Mucosa of stomach (tissue), 1 donor: Measurements from ENCODE around the gene CSGALNACT2.

Experiments used
- H3K27me3 ChIP-seq: one replicate; pipeline ENCODE4 v1.7.0; 2013; ENCODE audit warnings: mild to moderate bottlenecking, low read length; ENCODE audit not compliant: control insufficient read depth, insufficient read depth
- H3K36me3 ChIP-seq: one replicate; pipeline ENCODE4 v1.7.0; 2013; ENCODE audit warnings: low read length; ENCODE audit not compliant: control insufficient read depth, insufficient read depth
- H3K4me1 ChIP-seq: one replicate; pipeline ENCODE4 v1.7.0; 2013; ENCODE audit warnings: mild to moderate bottlenecking, low read length; ENCODE audit not compliant: control insufficient read depth, insufficient read depth
- H3K4me3 ChIP-seq: one replicate; pipeline ENCODE4 v1.7.0; 2013; ENCODE audit warnings: low read length
- H3K9ac ChIP-seq: one replicate; pipeline ENCODE4 v1.7.0; 2013; ENCODE audit warnings: mild to moderate bottlenecking, low read length, moderate library complexity
- H3K9me3 ChIP-seq: one replicate; pipeline ENCODE4 v1.7.0; 2013; ENCODE audit warnings: mild to moderate bottlenecking, low read length, moderate library complexity; ENCODE audit not compliant: control insufficient read depth
- donor health status: Pancreatic carcinoma.

CSGALNACT2 gene

GRCh38 chr10:43204943-43205671, 66.9 kb downstream of the CSGALNACT2 start:
- H3K9me3 ChIP-seq, result no peaks in the 10 kb centered on the region
- H3K36me3 ChIP-seq, result no peaks in the 10 kb centered on the region
- peaks cover 6% of the 10 kb centered on the region for H3K4me1 ChIP-seq
- no peak overlapping the region for H3K9ac ChIP-seq
- no peak overlapping the region for H3K4me3 ChIP-seq
- H3K27me3 ChIP-seq, result peaks cover 11% of the 10 kb centered on the region

GRCh38 chr10:43205681-43206390, 67.6 kb downstream of the CSGALNACT2 start:
- no peaks in the 10 kb centered on the region for H3K9me3 ChIP-seq
- H3K4me3 ChIP-seq, result no peak overlapping the region
- no peak overlapping the region for H3K9ac ChIP-seq
- H3K36me3 ChIP-seq, result no peaks in the 10 kb centered on the region
- peaks cover 8% of the 10 kb centered on the region for H3K27me3 ChIP-seq
- peaks cover 6% of the 10 kb centered on the region for H3K4me1 ChIP-seq

DNA sequence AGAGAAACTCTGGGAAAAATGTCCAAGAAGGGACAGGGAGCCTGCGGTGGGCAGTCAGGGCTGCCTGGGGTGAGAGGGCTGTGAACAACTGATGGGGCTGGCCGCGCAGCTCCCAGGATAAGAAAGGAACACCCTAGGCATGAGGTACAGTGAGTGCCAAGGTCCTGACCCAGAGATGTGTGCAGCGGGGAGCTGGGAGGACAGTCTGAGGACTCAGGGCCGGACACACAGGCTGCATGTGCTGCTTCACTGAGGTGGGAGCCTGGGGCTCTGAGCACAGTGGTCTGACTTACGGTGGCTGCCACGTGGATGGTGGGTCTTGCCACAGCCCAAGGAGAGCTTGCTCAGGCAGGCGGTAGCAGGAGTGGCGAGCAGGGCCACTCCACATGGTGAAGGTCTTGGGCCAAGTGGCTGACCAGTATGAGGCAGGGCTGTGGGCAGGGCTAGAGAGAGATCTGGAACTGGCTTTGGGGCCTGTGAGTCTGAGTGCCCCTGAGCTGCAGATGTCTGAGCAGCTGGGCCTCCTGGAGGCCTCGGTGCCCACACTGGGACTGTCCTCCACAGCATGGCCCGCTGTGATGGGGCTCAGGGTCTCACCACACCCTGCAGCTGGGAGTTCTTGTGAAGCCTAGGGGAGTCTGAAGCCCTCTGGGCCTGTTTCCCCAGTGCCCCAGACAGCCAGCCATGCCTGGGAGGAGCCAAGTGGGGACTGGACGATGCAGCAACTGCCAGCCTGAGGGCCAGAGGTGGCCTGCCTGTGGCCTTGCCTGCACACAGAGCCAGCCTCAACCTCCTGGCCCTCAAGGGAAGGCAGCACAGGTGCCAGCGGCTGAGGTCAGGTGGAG, 68.4 kb downstream of the CSGALNACT2 start:
- Histone ChIP-seq H3K36me3 (no peaks in the 10 kb centered on the region), H3K4me3 (no peak overlapping the region), H3K27me3 (peaks cover under 1% of the 10 kb centered on the region), H3K9ac (no peak overlapping the region), H3K9me3 (no peaks in the 10 kb centered on the region), H3K4me1 (peaks cover 6% of the 10 kb centered on the region)

DNA sequence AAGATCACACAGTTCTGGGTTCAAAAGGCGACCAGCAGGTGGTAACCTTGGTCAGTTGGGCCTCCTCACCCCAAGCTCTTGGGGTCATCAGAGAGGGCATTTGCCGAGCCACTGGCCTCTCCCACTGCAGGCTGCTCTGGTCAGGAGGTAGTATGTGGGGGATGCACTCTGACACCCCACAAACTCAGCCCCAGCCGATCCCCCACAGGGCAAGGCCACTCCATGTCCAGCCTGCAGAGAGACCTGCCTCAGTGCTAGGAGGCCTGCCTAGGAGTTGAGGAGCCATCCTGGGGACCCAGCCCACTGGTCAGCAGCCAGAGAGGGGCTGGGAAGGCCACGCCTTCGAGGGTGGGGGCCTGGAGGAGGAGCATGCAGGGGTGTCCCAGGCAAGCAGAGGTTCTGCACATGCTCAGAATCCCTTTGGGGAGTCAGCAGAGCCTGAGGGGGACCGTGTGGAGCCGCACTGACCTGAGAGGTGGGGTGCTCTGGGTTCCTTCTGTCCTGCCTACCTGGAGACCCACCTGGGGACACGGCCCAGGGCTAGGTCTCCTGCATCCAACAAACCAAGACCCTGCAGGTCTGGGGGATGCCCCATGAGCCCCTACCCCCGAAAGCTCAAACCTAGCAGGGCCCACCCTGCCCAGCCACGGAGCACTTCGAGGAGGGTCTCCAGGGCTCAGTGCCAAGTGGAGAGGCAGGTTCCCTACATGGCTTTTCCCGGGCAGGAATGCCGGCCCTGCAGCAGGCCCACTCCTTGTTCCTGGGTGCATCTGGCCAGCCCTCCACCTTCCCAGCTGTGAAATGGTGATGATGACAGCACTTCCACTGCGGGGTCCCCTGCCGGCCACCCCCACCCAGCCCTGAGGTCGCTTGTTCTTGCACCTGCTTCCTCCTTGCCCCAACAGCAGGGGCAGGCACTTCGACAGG, 70.2 kb downstream of the CSGALNACT2 start:
- no peaks in the 10 kb centered on the region for H3K9me3 ChIP-seq
- H3K4me3 ChIP-seq, result no peak overlapping the region
- no peaks in the 10 kb centered on the region for H3K36me3 ChIP-seq
- no peak overlapping the region for H3K9ac ChIP-seq
- H3K4me1 ChIP-seq, result peaks cover 6% of the 10 kb centered on the region
- H3K27me3 ChIP-seq, result no peaks in the 10 kb centered on the region

DNA sequence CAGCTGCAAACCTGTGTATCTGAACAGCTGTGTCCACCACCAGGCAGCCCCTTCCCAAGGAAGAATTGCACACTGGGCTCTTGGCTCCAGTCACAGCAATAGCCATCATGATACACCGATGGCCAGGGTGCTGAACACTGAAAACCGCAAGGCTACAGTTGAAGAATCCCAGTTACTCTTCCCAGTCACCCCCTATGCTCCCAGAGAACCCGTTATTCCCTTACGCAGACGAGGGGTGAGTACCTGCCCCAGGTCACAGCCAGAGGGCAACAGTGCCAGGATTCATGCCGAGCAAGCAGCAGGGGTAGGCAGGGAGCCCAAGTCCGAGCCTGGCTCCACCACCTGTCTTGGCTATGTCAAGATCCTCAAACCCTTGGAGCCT, 70.8 kb downstream of the CSGALNACT2 start:
- Histone ChIP-seq H3K9ac (no peak overlapping the region), H3K9me3 (no peaks in the 10 kb centered on the region), H3K4me1 (peaks cover 6% of the 10 kb centered on the region), H3K36me3 (no peaks in the 10 kb centered on the region), H3K27me3 (no peaks in the 10 kb centered on the region), H3K4me3 (no peak overlapping the region)

GRCh38 chr10:43209651-43210141, 71.5 kb downstream of the CSGALNACT2 start:
- Histone ChIP-seq H3K9ac (no peak overlapping the region), H3K27me3 (no peaks in the 10 kb centered on the region)

GRCh38 chr10:43210556-43210955, 72.3 kb downstream of the CSGALNACT2 start:
- no peaks in the 10 kb centered on the region for H3K36me3 ChIP-seq
- H3K9me3 ChIP-seq, result no peaks in the 10 kb centered on the region
- no peak overlapping the region for H3K9ac ChIP-seq

More at GRCh38 chr10:43209651-43210141, 71.5 kb downstream of the CSGALNACT2 start:
- no peaks in the 10 kb centered on the region for H3K36me3 ChIP-seq
- peaks cover 5% of the 10 kb centered on the region for H3K4me1 ChIP-seq
- H3K4me3 ChIP-seq, result no peak overlapping the region
- H3K9me3 ChIP-seq, result no peaks in the 10 kb centered on the region

GRCh38 chr10:43211030-43211429, 72.8 kb downstream of the CSGALNACT2 start:
- Histone ChIP-seq H3K27me3 (no peaks in the 10 kb centered on the region), H3K36me3 (no peaks in the 10 kb centered on the region), H3K4me1 (no peaks in the 10 kb centered on the region), H3K9me3 (no peaks in the 10 kb centered on the region), H3K9ac (no peak overlapping the region), H3K4me3 (no peak overlapping the region)

More at GRCh38 chr10:43210556-43210955, 72.3 kb downstream of the CSGALNACT2 start:
- Histone ChIP-seq H3K4me3 (no peak overlapping the region), H3K27me3 (no peaks in the 10 kb centered on the region), H3K4me1 (no peaks in the 10 kb centered on the region)

DNA sequence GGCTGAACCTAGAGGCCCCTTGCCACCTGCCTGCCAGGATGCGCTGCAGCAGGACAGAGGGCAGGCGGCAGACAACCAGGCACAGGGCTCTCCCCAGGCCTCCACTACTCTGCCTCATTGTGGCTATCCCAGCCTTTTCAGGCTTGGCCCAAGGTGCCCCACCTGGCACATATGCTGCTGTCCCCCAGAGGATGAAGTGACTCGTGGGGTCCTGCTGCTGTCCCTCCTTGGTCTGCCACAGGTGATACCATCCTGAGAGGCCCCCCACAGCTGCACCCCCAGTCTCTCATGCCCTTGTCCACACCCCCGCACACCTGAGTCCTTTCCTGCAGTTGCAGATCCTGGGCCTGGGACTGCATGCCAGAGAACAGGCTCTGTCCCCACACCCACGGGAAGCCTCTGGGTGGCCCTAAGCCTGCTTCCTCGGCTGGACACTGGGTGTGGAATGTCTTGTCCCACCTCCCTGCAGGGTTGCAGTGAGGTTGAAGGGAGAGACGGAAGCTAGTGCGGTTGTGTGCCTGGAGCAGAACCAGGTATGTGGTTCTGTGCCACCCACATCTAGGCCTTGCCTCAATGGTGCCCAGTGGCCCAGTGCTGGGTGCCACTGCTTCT, 73.3 kb downstream of the CSGALNACT2 start:
- Histone ChIP-seq H3K9me3 (no peaks in the 10 kb centered on the region), H3K27me3 (no peaks in the 10 kb centered on the region), H3K4me3 (no peak overlapping the region), H3K9ac (no peak overlapping the region), H3K4me1 (no peaks in the 10 kb centered on the region), H3K36me3 (no peaks in the 10 kb centered on the region)

- H3K9ac ChIP-seq, result no peak overlapping the region
Observed at GRCh38 chr10:43212043-43212721, 73.9 kb downstream of the CSGALNACT2 start.

More at GRCh38 chr10:43212043-43212721, 73.9 kb downstream of the CSGALNACT2 start:
- Histone ChIP-seq H3K36me3 (no peaks in the 10 kb centered on the region), H3K4me3 (no peak overlapping the region), H3K4me1 (no peaks in the 10 kb centered on the region), H3K9me3 (no peaks in the 10 kb centered on the region), H3K27me3 (no peaks in the 10 kb centered on the region)
